Stomach smooth muscle (tissue), 2 donors: ENCODE results near the gene KCNH1.
A peak's percentile ranks its signal among the peaks of the same experiment; 100 is the strongest.

Experiments
- H3K27ac ChIP-seq: one replicate; pipeline ENCODE4 v1.7.0; 2013; ENCODE audit warnings: mild to moderate bottlenecking, low read length, inconsistent platforms
- H3K27me3 ChIP-seq, 2 donors: one replicate each; pipeline ENCODE4 v1.7.0; 2013; ENCODE audit warnings: low read length in 2 of 2; ENCODE audit not compliant: insufficient read depth in 2 of 2, control insufficient read depth in 1 of 2
- H3K36me3 ChIP-seq, 2 donors: one replicate each; pipeline ENCODE4 v1.7.0; 2013; ENCODE audit warnings: low read length in 2 of 2; ENCODE audit not compliant: control insufficient read depth in 2 of 2, insufficient read depth in 2 of 2
- H3K4me1 ChIP-seq: one replicate; pipeline ENCODE4 v1.7.0; 2013; ENCODE audit warnings: low read length; ENCODE audit not compliant: control insufficient read depth, insufficient read depth
- H3K4me3 ChIP-seq, 2 donors: one replicate each; pipeline ENCODE4 v1.7.0; 2013; ENCODE audit warnings: low read length in 2 of 2
- H3K9ac ChIP-seq, 2 donors: one replicate each; pipeline ENCODE4 v1.7.0; 2013; ENCODE audit warnings: low read length in 2 of 2, mild to moderate bottlenecking in 1 of 2
- H3K9me3 ChIP-seq, 2 donors: one replicate each; pipeline ENCODE4 v1.7.0; 2013; ENCODE audit warnings: low read length in 2 of 2; ENCODE audit not compliant: control insufficient read depth in 2 of 2
- donor health status: healthy.
- donor health status: Pancreatic carcinoma.

KCNH1 gene

DNA sequence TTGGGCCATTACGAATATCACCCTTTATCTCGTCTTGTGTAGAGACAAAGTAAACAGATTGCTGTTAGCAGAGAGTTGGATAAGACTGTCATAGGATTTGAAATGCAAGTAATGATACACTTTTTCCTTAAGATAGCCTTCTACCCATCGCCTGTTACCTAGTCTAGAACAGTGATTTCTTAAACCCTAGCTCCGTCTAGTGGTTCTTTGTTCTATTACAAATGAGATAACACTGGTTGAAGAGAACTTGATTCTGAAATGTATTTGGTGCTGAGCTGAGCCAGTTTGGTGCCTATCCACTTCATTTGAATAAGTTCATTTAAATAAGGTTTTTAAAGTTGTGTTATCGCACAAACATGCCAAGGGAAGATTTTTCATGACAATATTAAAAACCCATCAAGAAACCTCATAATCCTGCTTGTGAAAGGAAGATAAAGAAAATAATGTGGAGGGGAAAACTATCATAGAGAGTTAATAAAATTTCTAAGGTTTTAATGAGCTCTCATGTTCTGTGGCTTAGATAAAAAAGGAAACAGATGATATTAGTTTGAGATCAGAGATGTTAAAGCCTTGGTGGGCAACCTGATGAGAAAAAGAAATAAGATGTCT is 1.5 kb upstream of the KCNH1 start:
- Histone ChIP-seq H3K27ac (no peak overlapping the region), H3K36me3 (no peaks in the 10 kb centered on the region), H3K27me3 (peaks cover 11 to 18% of the 10 kb centered on the region in 2 donors), H3K9me3 (no peaks in the 10 kb centered on the region), H3K4me1 (peaks cover 15% of the 10 kb centered on the region), H3K4me3 (no peak overlapping the region), H3K9ac (no peak overlapping the region)

DNA sequence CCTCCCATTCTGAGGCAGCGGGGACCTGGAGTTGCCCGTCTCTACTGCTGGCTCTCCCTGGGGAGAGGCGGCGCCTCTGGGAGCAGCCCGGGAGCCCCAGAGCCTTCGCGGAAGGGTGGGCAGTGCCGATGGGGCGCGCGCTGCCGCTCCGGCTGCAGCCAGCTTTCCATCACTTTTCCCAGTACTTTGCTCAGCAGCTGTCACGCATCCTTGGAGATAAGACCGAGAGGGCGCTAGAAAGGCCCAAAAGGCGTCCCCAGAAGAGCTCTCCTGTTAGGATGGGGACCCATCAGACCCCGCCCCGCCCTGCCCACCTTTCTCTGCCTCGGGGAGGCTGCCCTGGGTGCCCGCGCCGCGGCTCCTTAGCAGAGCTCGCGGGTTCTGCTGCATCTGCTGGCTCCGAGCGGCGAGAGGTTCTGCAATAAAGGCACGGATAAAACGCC is 534 bp downstream of the KCNH1 start:
- peaks cover 14 to 18% of the 10 kb centered on the region in 2 donors for H3K27me3 ChIP-seq
- no peaks in the 10 kb centered on the region for H3K36me3 ChIP-seq
- no peaks in the 10 kb centered on the region for H3K9me3 ChIP-seq
- peak overlapping the region in 1 of 2 donors; percentile 32 for H3K9ac ChIP-seq
- H3K4me3 ChIP-seq = peak overlapping the region; percentile 53 to 66
- H3K4me1 ChIP-seq = peaks cover 15% of the 10 kb centered on the region
- H3K27ac ChIP-seq = no peak overlapping the region

DNA sequence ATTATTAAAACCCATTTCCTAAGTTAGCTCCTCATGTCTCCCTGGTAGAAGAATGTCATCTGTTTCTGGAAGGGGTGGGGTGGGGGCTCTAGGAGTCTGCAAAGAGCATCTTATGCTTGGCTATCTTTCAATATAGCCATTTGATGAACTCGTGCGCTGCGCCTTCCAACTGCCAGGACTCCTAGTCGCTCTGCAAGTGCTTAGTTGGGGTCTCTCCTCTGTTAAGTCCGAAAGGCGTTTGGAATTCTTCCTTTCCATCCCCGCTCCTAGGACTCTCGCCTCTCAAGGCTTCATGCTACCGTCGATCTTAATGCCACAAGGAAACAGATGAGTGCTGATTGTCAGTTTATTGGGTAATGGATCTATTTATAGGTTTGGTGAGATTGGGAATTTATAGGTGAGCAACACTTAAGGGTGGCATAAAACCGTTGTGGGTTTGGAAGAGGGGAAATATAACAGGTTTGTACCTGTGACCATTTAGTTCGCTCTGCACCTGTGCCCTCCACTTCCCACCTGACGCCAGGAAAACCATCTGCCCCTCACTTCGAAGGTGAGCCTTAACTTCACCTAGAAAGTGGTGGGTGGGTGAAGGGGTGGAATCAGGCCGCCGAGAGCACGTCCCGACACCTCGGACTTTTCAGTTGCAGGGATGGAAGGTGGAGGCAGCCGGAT is 1.1 kb downstream of the KCNH1 start:
- H3K9ac ChIP-seq = no peak overlapping the region
- no peaks in the 10 kb centered on the region for H3K36me3 ChIP-seq
- H3K27me3 ChIP-seq = peaks cover 14 to 18% of the 10 kb centered on the region in 2 donors
- H3K9me3 ChIP-seq = no peaks in the 10 kb centered on the region
- peak overlapping the region; percentile 44 to 66 for H3K4me3 ChIP-seq
- peaks cover 15% of the 10 kb centered on the region for H3K4me1 ChIP-seq
- no peak overlapping the region for H3K27ac ChIP-seq

DNA sequence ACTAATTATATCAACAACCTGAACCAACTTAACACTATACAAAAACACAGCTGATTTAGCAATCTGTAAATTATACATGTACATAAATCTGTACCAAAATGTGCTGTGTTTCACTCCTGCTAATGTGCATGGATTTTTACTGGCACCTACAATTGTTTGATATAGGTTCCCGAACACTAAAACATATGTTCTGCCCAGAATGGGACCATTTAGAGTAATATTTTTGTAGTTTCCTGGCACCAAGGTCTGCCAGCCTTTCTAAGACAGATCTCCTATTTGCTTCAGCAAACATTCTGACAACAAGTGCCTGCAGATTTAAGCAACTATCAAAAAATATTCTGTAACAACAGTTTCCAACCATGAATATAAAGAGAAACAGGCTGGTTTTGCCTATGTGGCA is 4.2 kb downstream of the KCNH1 start:
- peaks cover 14 to 18% of the 10 kb centered on the region in 2 donors for H3K27me3 ChIP-seq
- no peak overlapping the region for H3K9ac ChIP-seq
- no peak overlapping the region for H3K27ac ChIP-seq
- peaks cover 15% of the 10 kb centered on the region for H3K4me1 ChIP-seq
- H3K4me3 ChIP-seq = no peak overlapping the region
- H3K9me3 ChIP-seq = peaks cover 0 to 2% of the 10 kb centered on the region in 2 donors
- no peaks in the 10 kb centered on the region for H3K36me3 ChIP-seq

DNA sequence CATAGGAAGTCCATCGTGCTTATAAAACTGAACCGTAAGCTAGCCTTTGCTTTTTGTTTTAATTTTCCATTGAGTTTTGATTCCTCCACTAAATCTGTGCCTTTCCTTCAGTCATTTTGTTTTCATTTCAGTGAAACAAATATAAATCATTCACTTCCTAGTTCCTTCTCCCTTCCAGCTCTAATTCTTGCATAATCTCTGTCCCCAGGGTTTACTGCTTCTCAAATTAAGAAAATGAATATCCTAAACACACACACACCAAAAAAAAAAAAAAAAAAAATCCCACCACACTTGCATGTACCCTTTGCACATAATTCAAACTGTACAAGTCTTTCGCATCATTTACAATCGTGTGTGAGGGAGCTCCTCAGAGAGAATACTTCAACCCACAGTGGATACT is 6.8 kb downstream of the KCNH1 start:
- Histone ChIP-seq H3K27me3 (peaks cover 7% of the 10 kb centered on the region in 2 donors), H3K4me1 (no peaks in the 10 kb centered on the region), H3K4me3 (no peak overlapping the region), H3K36me3 (no peaks in the 10 kb centered on the region), H3K9me3 (peaks cover 0 to 2% of the 10 kb centered on the region in 2 donors), H3K9ac (no peak overlapping the region), H3K27ac (no peak overlapping the region)

DNA sequence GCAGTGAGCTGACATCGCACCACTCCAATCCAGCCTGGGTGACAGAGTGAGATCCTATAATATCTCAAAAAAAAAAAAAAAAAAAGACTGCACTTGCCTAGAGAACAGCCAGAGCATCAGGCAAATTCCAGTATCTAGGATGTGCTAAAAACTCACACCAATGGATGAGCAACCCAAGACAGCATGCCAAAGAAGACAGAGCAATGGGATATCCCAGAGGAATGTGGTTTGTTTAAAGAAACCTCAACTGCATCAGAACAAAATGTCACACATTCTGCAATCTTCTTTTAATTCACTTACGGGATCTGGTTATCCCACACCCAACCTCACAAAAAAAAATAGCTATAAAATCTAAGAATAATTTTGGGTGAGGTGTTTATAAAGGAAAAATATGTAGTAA is 7.3 kb downstream of the KCNH1 start:
- H3K27me3 ChIP-seq = peaks cover 4 to 7% of the 10 kb centered on the region in 2 donors
- no peak overlapping the region for H3K9ac ChIP-seq
- H3K27ac ChIP-seq = no peak overlapping the region
- H3K9me3 ChIP-seq = peaks cover 0 to 2% of the 10 kb centered on the region in 2 donors
- H3K4me3 ChIP-seq = no peak overlapping the region
- H3K36me3 ChIP-seq = no peaks in the 10 kb centered on the region
- no peaks in the 10 kb centered on the region for H3K4me1 ChIP-seq

DNA sequence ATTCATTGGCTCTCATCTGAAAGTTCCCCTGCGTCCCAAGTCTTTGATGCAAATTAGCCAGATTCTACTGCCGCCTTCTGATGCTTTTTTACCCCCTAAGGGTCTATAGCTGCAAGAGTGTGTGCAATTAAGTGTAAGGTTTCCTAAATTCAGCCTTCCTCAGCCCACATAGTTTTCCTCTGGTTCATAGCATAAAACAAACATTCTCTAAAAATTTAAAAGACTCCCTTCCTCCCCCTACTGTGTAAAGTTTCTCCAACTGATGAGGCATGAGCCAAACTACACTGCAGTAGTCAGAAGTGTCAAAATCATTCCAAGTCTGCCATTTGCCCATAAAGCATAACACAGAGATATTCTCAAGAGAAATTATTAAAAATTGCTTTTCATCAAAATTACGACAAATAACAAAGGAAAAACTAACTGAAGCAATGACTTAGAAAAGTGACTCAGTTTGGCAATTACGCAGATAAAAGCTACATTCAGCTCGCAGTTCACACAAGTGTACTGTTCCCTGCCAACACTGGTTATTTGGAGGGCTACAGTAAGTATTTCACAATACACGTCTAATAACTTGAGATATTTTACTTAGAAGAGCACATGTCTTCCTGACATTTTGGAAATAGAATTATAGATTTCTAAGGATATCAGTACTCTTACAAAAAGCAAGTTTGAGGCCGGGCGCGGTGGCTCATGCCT is 15.4 kb downstream of the KCNH1 start:
- no peak overlapping the region for H3K9ac ChIP-seq
- H3K36me3 ChIP-seq = no peaks in the 10 kb centered on the region
- no peak overlapping the region for H3K27ac ChIP-seq
- H3K4me1 ChIP-seq = no peaks in the 10 kb centered on the region
- peaks cover 0 to 4% of the 10 kb centered on the region in 2 donors for H3K27me3 ChIP-seq
- no peaks in the 10 kb centered on the region for H3K9me3 ChIP-seq
- H3K4me3 ChIP-seq = no peak overlapping the region

DNA sequence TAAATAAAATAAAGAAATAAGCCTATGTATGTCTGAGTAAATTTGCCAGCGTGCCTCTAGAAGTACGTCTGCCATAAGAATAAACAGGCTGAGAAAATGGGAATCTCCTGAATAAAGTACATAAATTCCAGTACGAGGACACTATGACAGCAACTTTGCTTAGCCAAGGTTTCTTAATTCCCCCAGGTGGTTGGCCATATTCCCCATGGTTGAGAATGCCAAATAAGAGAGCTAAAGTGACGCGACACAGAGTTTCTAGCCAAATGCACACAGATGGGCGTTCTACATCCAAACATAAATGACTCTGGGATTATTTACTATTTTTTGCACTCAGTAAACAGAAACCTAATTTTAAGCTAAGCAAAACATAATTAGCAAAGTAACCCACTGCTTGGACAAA is 19.5 kb downstream of the KCNH1 start:
- no peaks in the 10 kb centered on the region for H3K4me1 ChIP-seq
- H3K27me3 ChIP-seq = no peaks in the 10 kb centered on the region
- H3K9me3 ChIP-seq = no peaks in the 10 kb centered on the region
- H3K9ac ChIP-seq = no peak overlapping the region
- H3K27ac ChIP-seq = no peak overlapping the region
- no peak overlapping the region for H3K4me3 ChIP-seq
- H3K36me3 ChIP-seq = no peaks in the 10 kb centered on the region

DNA sequence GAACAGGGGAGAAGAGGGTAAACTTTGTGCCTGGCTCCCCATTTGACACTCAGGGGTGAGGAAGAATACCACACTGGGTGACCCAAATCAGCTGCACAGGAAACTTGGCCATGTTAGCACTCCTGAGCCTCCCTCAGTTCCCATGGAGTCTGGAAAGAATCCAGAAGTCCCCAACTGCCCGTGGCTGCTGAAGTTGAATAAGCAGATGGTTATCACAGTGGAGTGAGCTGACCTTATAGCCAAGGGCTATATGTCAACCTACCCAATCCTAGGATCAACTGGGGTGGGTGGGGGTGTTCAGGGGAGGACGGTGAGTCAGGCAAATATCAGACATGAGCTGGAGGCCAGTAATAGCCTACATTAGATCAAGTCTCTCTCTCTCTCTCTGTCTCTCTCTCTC is 20.4 kb downstream of the KCNH1 start:
- Histone ChIP-seq H3K9ac (no peak overlapping the region), H3K27ac (no peak overlapping the region), H3K9me3 (no peaks in the 10 kb centered on the region), H3K27me3 (no peaks in the 10 kb centered on the region), H3K4me1 (no peaks in the 10 kb centered on the region), H3K36me3 (no peaks in the 10 kb centered on the region), H3K4me3 (no peak overlapping the region)

DNA sequence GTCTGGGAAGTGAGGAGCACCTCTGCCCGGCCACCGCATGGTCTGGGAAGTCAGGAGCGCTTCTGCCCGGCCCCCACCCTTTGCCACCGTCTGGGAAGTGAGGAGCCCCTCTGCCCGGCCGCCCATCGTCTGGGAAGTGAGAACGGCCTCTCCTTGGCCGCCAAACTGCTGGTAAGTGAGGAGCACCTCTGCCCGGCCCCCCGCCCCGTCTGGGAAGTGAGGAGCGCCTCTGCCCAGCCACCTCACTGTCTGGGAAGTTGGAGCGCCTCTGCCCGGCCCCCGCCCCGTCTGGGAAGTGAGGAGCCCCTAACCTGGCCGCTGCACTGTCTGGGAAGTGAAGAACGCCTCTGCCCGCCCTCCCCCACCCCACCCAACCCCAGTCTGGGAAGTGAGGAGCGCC is 22.6 kb downstream of the KCNH1 start:
- Histone ChIP-seq H3K27me3 (no peaks in the 10 kb centered on the region), H3K9ac (no peak overlapping the region), H3K9me3 (no peaks in the 10 kb centered on the region), H3K36me3 (no peaks in the 10 kb centered on the region), H3K4me1 (no peaks in the 10 kb centered on the region), H3K27ac (no peak overlapping the region), H3K4me3 (no peak overlapping the region)

DNA sequence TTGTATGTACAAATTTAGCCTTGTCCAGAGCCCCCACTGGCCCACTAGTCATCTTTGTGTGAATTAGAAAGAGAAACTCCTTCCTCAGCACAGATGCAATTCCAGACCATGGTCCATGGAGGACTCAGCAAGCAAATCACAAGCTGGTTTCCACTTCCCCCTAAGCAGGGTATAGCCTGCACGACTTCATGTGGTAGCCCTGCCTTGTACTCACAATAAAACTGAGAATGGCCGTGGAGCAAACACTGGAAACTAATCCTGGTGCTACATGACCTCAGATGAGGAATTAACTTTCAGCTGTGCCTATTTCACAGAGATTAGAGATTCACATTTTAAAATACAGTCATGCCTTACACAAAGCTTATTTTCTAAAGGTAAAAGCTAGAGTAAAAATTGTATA is 32.5 kb downstream of the KCNH1 start:
- H3K27ac ChIP-seq = no peak overlapping the region
- no peaks in the 10 kb centered on the region for H3K9me3 ChIP-seq
- H3K4me3 ChIP-seq = no peak overlapping the region
- no peaks in the 10 kb centered on the region for H3K4me1 ChIP-seq
- H3K27me3 ChIP-seq = no peaks in the 10 kb centered on the region
- no peak overlapping the region for H3K9ac ChIP-seq
- H3K36me3 ChIP-seq = no peaks in the 10 kb centered on the region
